T-helper 1 cell treated with Interleukin-12 subunit alpha and Interleukin-12 subunit beta and Interleukin-4 antibody, amounts not matched to agents 30 μg/mL and 1 μg/mL, for 36 hours (primary cell): ENCODE results near the gene BAX.

Source experiments
- H3K27ac Mint-ChIP-seq: one replicate; pipeline ENCODE4 v1.8.0; 2021; ENCODE audit warnings: mild to moderate bottlenecking, mixed read lengths
- H3K27me3 Mint-ChIP-seq: one replicate; pipeline ENCODE4 v1.8.0; 2021; ENCODE audit warnings: low read depth, mixed read lengths
- H3K36me3 Mint-ChIP-seq: one replicate; pipeline ENCODE4 v1.8.0; 2021; ENCODE audit warnings: low read depth, mixed read lengths
- H3K4me1 Mint-ChIP-seq: one replicate; pipeline ENCODE4 v1.8.0; 2021; ENCODE audit warnings: low read depth, mixed read lengths
- H3K4me3 Mint-ChIP-seq: one replicate; pipeline ENCODE4 v1.8.0; 2021; ENCODE audit warnings: mild to moderate bottlenecking, moderate library complexity, mixed read lengths
- H3K9me3 Mint-ChIP-seq: one replicate; pipeline ENCODE4 v1.8.0; 2021; ENCODE audit warnings: mixed read lengths

The BAX gene

DNA sequence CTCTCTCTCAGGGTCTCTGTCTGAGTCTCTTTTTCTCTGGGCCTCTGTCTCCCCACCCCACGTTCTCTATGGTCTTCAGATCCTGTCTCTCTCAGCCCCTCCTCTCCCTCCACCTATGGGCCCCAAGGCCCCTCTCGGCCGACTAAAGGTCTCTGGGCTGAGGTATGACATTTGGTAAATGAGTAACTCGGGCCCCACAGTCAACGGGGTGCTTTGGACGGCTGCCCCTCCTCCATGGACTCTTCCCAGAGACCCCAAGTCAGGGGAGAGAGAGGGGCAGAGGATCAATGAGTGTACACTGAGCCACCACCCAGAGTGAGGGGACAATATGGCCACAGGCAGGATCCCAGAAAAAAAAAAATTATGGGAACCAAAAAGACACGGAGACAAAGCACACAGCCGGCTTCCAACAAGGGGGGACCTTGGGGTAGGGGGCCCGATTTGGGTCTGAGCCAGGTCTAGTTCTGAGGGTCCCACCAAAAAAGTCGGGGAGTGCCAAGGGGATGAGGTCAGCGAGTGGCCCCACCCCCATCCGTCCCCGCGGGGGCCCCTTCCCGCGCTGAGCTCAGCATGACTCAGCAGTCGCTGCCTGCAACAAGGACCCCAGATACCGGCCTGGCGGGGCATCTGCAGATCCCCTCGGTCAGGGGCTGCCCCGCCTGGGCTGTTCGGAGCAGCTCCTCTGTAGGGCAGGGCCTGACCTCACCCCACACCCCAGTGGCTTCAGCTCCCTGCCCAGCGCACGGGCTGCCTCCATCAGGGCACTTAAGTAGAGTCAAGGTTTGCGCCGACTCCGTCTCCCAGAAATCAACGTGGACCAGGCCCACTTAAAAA lies 8.9 kb downstream of the BAX start:
- Mint-ChIP-seq H3K4me3 (peak overlapping the region; percentile 98), H3K9me3 (no peaks in the 10 kb centered on the region), H3K36me3 (peaks cover 36% of the 10 kb centered on the region), H3K27me3 (no peaks in the 10 kb centered on the region), H3K27ac (peak overlapping the region; percentile 96), H3K4me1 (peaks cover 47% of the 10 kb centered on the region)

DNA sequence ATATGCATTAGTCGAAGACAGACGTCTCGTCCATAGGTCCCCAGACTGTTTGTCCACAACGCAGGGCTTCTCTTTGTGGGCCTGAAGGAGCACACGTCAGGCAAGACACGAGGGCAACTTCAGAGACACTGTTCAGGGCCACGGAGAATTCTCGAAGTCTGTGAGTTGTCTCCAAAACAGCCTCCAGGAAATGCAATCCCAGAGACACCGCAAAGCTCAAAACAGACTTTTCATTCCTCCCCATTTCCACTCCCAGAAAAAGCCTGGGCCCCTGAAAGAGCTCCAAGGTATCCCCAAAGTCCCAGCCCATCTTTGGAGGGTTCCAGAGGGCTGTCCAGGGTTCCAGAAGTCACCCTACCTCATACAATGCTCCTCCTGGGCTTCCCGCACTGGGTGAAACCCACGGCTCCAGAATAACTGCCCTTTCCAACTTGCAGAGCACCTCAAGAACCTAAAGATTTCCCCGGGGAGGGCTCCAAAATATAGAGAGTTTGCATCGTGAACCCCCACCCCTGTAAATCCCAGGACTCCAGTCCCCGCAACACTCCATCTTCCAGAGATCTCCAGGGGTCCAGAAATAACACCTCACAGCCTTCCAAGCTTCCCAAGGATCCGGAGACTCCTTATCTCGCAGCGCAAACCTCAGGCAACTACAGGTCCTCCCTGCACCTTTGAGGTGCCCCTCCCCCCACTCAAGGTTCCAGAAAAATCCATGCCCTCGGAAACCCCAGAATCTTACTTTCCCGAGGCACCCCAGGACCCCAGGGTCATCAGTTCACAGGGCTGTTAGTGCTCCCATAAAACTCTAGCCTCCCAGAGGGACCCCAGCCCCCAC lies 9.7 kb downstream of the BAX start:
- peak overlapping the region; percentile 96 for H3K27ac Mint-ChIP-seq
- H3K4me1 Mint-ChIP-seq, result peaks cover 43% of the 10 kb centered on the region
- H3K36me3 Mint-ChIP-seq, result peaks cover 36% of the 10 kb centered on the region
- no peaks in the 10 kb centered on the region for H3K9me3 Mint-ChIP-seq
- H3K4me3 Mint-ChIP-seq, result peak overlapping the region; percentile 98
- no peaks in the 10 kb centered on the region for H3K27me3 Mint-ChIP-seq

DNA sequence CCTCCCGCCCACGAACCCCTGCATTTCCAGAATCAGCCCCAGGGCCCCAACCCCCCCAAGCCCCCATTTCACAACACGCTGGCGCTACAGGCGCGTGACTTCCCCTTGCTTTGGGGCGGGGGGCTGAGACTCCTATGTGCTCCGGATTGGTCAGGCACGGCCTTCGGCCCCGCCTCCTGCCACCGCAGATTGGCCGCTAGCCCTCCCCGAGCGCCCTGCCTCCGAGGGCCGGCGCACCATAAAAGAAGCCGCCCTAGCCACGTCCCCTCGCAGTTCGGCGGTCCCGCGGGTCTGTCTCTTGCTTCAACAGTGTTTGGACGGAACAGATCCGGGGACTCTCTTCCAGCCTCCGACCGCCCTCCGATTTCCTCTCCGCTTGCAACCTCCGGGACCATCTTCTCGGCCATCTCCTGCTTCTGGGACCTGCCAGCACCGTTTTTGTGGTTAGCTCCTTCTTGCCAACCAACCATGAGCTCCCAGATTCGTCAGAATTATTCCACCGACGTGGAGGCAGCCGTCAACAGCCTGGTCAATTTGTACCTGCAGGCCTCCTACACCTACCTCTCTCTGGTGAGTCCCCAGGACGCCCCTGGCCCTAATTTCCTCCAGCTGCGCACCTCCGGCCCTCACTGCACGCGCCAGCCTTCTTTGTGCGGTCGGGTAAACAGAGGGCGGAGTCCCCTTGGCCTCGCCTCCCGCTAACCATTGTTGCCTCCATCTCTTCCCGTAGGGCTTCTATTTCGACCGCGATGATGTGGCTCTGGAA lies 10.5 kb downstream of the BAX start, which contains the start of gene FTL:
FTL (plus strand) TSS at position 270 of the 766 bp plus-strand sequence; CDS start at position 469, 199 bp downstream.
- no peaks in the 10 kb centered on the region for H3K27me3 Mint-ChIP-seq
- peaks cover 35% of the 10 kb centered on the region for H3K36me3 Mint-ChIP-seq
- H3K4me3 Mint-ChIP-seq, result peak within 1 kb of the TSS; percentile 98
- peaks cover 38% of the 10 kb centered on the region for H3K4me1 Mint-ChIP-seq
- H3K27ac Mint-ChIP-seq, result peak within 1 kb of the TSS; percentile 96
- no peaks in the 10 kb centered on the region for H3K9me3 Mint-ChIP-seq

DNA sequence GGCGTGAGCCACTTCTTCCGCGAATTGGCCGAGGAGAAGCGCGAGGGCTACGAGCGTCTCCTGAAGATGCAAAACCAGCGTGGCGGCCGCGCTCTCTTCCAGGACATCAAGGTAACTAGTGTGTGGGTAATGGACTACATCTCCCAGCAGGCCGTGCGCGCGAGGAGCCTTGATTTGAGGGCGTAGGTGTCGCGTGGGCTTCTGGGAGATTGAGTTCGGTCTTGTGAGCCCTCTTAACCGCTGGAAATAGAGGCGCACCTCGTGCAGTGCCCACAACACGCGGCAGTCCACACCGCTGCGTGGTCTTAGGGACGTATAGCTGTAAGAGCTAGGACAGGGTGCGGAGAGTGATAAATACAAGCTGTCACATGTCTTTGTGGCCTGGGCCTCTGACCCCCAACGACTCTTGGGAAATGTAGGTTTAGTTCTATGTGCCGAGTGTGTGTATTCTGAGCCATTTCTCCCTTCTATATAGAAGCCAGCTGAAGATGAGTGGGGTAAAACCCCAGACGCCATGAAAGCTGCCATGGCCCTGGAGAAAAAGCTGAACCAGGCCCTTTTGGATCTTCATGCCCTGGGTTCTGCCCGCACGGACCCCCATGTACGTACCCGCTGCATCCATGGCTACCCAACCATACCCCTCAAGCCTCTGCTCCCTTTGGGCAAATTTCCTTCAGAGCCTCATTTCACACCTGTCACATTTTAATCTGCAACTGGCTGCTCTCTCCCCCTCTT lies 11.3 kb downstream of the BAX start:
- no peaks in the 10 kb centered on the region for H3K27me3 Mint-ChIP-seq
- H3K9me3 Mint-ChIP-seq, result no peaks in the 10 kb centered on the region
- peaks cover 36% of the 10 kb centered on the region for H3K36me3 Mint-ChIP-seq
- H3K27ac Mint-ChIP-seq, result peak overlapping the region; percentile 96
- peak overlapping the region; percentile 98 for H3K4me3 Mint-ChIP-seq
- H3K4me1 Mint-ChIP-seq, result peaks cover 40% of the 10 kb centered on the region

DNA sequence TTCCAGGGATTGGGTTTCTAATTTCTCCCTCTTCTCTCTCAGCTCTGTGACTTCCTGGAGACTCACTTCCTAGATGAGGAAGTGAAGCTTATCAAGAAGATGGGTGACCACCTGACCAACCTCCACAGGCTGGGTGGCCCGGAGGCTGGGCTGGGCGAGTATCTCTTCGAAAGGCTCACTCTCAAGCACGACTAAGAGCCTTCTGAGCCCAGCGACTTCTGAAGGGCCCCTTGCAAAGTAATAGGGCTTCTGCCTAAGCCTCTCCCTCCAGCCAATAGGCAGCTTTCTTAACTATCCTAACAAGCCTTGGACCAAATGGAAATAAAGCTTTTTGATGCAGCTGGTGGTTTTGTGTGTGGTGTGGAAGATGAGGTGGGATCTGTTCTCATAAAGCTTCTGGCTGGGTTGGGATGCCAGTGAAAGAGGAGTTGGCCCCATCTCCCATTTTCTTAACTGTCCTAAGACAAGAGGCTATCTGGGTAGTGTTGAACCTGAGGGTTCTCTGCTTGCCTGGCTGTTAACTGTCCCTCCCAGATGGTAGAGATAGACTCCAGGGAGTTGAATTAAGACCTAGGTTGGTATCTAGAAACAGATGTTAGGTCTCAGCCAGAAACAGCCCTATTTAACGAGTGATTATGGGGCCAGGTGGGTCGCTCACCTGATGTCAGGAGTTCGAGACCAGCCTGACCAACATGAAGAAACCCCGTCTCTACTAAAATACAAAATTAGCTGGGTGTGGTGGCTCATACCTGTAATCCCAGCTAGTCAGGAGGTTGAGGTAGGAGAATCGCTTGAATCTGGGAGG lies 12.1 kb downstream of the BAX start:
- H3K27ac Mint-ChIP-seq, result peak overlapping the region; percentile 96
- H3K9me3 Mint-ChIP-seq, result no peaks in the 10 kb centered on the region
- H3K4me1 Mint-ChIP-seq, result peaks cover 37% of the 10 kb centered on the region
- peaks cover 34% of the 10 kb centered on the region for H3K36me3 Mint-ChIP-seq
- peak overlapping the region; percentile 98 for H3K4me3 Mint-ChIP-seq
- no peaks in the 10 kb centered on the region for H3K27me3 Mint-ChIP-seq

DNA sequence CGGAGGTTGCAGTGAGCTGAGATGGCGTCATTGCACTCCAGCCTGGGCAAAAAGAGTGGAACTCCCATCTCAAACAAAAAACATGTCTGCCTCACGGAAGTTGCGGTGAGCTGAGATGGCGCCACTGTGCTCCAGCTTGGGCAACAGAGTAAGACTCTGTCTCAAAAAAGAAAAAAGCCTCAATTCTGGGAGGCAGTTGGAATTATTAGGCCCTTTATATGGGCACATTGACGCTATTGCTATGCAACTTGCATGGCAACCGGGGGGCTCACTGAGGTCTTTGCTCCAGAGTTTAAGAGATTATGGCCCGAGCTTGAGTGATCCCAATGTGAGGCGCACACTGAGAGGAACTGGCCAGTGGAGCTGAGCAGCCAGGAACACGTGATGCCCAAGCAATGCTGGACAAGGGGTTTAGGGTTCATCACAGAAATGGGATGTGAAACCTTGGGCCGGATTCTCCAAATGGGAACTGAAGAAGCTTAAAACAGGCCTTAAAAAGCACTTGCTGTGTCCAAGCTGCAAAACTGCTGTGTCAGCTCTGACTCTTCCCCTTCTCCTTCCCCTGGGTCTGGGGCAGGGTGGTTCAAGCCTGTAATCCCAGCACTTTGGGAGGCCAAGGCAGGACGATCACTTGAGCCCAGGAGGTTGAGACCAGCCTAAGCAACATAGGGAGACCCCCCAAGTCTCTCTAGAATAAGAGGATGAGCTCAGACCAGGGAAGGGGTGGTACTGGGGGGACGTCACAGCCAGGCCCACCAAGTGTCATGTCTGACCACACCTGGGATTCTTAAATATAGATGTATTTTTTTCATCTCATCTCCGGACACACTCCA lies 12.9 kb downstream of the BAX start:
- H3K27ac Mint-ChIP-seq, result peak overlapping the region; percentile 6
- peaks cover 30% of the 10 kb centered on the region for H3K36me3 Mint-ChIP-seq
- no peaks in the 10 kb centered on the region for H3K27me3 Mint-ChIP-seq
- no peaks in the 10 kb centered on the region for H3K9me3 Mint-ChIP-seq
- peaks cover 33% of the 10 kb centered on the region for H3K4me1 Mint-ChIP-seq
- H3K4me3 Mint-ChIP-seq, result peak overlapping the region; percentile 98

DNA sequence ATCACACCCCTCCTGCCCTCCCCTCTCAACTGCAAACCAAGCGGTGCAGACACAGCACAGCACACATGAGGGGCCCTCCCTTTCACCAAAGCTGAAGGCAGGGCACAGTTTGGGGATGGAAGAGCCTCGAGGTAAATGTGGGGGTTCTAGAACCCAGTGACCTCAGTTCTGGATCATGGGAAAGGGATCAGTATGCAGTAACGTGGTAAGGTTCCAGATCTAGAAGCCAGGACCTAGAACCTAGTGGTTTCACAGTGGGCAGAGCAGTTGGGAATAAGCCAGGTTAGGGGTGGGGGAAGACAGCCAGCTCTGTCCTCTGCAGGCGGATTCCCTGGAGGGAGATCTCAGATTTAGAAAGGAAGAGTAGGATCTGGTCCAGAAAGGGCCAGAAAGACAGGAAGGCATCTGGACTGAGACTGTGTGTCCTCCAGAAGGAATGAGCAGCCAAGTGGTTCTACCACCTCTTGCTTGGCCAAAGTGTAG lies 13.5 kb downstream of the BAX start:
- Mint-ChIP-seq H3K4me1 (peaks cover 32% of the 10 kb centered on the region), H3K9me3 (no peaks in the 10 kb centered on the region), H3K4me3 (no peak overlapping the region), H3K27me3 (no peaks in the 10 kb centered on the region), H3K36me3 (peaks cover 34% of the 10 kb centered on the region), H3K27ac (peak overlapping the region; percentile 6)

DNA sequence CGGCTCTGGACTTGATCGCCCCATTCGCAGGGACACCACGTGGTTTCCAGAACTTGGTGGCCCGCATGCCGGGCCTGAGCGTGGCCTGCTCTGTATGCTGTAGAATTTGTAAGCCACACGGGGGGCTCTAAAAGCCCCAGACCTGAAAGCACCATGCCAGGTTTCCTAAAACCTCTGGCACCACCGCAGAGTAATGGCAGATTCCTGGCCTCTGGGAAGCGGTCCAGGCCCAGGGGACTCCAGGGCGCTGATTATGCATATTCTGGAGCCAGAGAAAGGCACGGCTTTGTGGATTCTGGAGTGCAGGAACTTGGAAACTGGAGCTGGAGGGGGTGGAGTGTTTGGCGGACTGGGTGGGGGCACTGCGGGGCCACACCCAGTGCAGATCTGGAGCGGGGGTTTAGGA lies 14.1 kb downstream of the BAX start:
- Mint-ChIP-seq H3K36me3 (peaks cover 34% of the 10 kb centered on the region), H3K4me3 (no peak overlapping the region), H3K4me1 (peaks cover 28% of the 10 kb centered on the region), H3K27me3 (no peaks in the 10 kb centered on the region), H3K27ac (peak overlapping the region; percentile 5), H3K9me3 (no peaks in the 10 kb centered on the region)

DNA sequence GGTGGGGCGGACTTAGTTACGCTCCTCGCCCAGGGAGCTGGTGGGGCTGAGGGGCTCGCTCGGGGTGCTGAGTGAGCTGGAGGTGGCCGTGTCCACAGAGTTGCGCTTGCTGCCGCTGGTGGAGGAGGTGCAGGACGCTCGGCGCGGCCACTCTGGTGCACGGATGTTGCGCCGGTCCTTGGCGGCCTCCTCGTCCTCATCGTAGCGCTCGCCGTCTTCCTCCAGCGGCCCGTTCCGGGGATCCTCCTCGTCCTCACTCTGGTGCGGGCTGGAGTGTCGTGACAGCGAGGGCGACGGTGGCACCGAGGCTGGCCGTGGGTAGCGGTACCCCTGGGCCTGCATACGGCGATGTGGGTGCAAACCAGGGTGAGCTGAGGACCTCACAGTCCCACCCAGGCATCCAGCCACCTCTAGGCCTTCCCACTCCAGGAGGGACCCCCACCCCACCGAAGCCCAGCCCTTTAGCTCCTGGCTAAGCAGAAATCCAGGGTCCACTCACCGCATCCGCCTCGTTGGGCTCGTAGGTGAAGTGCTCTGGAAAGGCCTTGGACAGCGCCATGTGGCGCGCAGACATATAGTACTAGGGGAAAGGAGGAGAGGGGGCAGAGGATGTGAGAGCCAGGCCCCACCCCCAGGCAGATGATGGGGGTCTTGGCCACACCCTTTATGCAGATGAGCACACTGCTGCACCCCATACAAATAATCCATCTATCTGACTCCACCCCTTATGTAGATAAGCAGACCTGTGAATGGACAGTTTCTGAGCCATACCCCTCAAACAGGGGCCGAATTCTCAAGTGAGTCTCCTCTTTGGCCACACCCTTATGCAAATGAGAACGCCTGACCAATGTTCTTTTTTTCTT lies 14.8 kb downstream of the BAX start:
- Mint-ChIP-seq H3K27ac (no peak overlapping the region), H3K36me3 (peaks cover 34% of the 10 kb centered on the region), H3K27me3 (no peaks in the 10 kb centered on the region), H3K4me3 (no peak overlapping the region), H3K4me1 (peaks cover 22% of the 10 kb centered on the region), H3K9me3 (no peaks in the 10 kb centered on the region)

DNA sequence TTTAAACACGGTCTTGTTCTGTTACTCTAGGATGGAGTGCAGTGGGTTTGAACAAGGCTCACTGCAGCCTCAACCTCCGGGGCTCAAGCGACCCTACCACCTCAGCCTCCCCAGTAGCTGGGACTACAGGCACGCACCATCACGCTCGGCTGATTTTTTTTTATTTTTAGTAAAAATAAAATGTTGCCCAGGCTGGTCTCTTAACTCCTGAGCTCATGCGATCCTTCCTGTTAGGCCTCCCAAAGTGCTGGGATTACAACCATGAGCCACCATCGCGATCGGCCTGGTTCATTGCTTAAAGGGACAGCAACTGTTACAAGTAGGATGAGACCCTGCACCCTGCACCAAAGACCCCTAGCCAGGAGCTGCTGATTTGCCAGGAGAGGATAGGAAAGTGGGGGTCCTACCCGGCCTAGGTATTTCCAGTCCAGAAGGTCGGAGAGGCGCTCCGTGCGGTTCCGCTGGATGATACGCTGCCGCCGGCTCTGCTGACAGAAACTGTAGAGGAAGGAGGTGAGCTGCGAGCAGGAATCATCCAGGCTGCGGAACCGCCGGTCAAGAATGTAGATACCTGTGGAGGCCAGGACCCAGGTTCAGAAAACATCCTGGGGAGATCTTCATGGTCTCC lies 15.6 kb downstream of the BAX start:
- Mint-ChIP-seq H3K27me3 (no peaks in the 10 kb centered on the region), H3K4me1 (peaks cover 18% of the 10 kb centered on the region), H3K36me3 (peaks cover 34% of the 10 kb centered on the region), H3K4me3 (no peak overlapping the region), H3K9me3 (no peaks in the 10 kb centered on the region), H3K27ac (no peak overlapping the region)

DNA sequence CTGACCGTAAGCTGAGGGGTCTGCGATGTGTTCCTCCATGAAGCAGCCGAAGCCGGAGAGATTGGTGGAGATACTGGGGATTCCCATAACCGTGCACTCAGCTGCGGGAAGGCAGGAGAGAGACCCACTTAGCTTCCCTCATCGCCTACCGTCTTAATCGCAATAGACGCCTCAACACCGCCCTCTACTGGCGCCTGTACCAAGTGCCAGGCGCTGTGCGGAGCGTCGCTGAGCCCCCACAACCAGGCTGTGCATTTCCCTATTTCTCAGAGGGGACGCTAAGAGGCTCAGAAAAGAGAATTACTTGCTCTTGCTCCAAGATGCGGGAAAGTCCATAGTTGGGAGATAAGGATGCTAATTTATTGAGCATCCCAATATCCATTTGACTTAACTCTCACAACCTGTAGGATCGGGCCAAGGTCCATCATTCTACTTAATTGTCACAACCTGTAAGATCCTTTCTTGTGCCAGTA lies 16.3 kb downstream of the BAX start:
- Mint-ChIP-seq H3K27me3 (no peaks in the 10 kb centered on the region), H3K4me3 (no peak overlapping the region), H3K9me3 (no peaks in the 10 kb centered on the region), H3K27ac (peak overlapping the region; percentile 45), H3K4me1 (peaks cover 11% of the 10 kb centered on the region), H3K36me3 (peaks cover 28% of the 10 kb centered on the region)
